CD1c-positive myeloid dendritic cell (primary cell): Measurements from ENCODE around the gene KLHL18.
"Not testable (repeated sequence)": the region's sequence is repeated elsewhere in the genome, so short reads cannot be mapped to it uniquely, and the experiment has no call there.

Source experiments
- DNase-seq: peaks from one replicate; pipeline ENCODE4 v3.0.0-alpha.2; 2016; ENCODE audit errors: extremely low spot score

The KLHL18 gene

GRCh38 chr3:47274652-47275051 is 8.1 kb upstream of the KLHL18 start:
- DNase-seq, result no peak

GRCh38 chr3:47276558-47276957 is 6.2 kb upstream of the KLHL18 start:
- DNase-seq, result no peak

GRCh38 chr3:47280519-47280918 is 2.2 kb upstream of the KLHL18 start:
- no peak for DNase-seq

GRCh38 chr3:47283193-47283537 is 421 bp downstream of the KLHL18 start:
- DNase-seq, result no peak

GRCh38 chr3:47283591-47284364 is 1.0 kb downstream of the KLHL18 start:
- DNase-seq, result peak; percentile 23

GRCh38 chr3:47288966-47289910 is 6.5 kb downstream of the KLHL18 start:
- peak; percentile 69 for DNase-seq

- no peak for DNase-seq
Observed at GRCh38 chr3:47291158-47291753, 8.5 kb downstream of the KLHL18 start.

GRCh38 chr3:47291754-47292420 is 9.1 kb downstream of the KLHL18 start:
- not testable (repeated sequence) for DNase-seq

- no peak for DNase-seq
Observed at GRCh38 chr3:47293822-47294221, 11.1 kb downstream of the KLHL18 start.

- DNase-seq, result no peak
Observed at GRCh38 chr3:47294392-47294791, 11.6 kb downstream of the KLHL18 start.

GRCh38 chr3:47295322-47295721 is 12.6 kb downstream of the KLHL18 start:
- no peak for DNase-seq

- DNase-seq, result no peak
Observed at GRCh38 chr3:47295976-47296375, 13.2 kb downstream of the KLHL18 start.

GRCh38 chr3:47296562-47297302 is 14.0 kb downstream of the KLHL18 start:
- DNase-seq, result peak; percentile 12

GRCh38 chr3:47298439-47298838 is 15.7 kb downstream of the KLHL18 start:
- DNase-seq, result no peak

- DNase-seq, result peak; percentile 36
Observed at GRCh38 chr3:47299381-47300318, 16.9 kb downstream of the KLHL18 start.

- no peak for DNase-seq
Observed at GRCh38 chr3:47301456-47301855, 18.7 kb downstream of the KLHL18 start.

- DNase-seq, result no peak
Observed at GRCh38 chr3:47306022-47306421, 23.3 kb downstream of the KLHL18 start.

- not testable (repeated sequence) for DNase-seq
Observed at GRCh38 chr3:47309231-47309630, 26.5 kb downstream of the KLHL18 start.

GRCh38 chr3:47310391-47310790 is 27.6 kb downstream of the KLHL18 start:
- no peak for DNase-seq
